ENCODE measurements around the gene ZNFX1.

- TF ChIP-seq CTCF (IDR thresholded peaks at IDR 0.05; ENCODE audit: low read depth, low read length): no peak
- TF ChIP-seq EZH2phosphoT487 (IDR thresholded peaks at IDR 0.05; ENCODE audit: low read depth): no peak
These were observed 2.2 kb downstream of the ZNFX1 start for GRCh38 chr20:49275636-49276035.
